H1 (cell line): ENCODE measurements around the gene PFDN5. TPM values are rescaled to one million over a fixed set of nuclear protein-coding genes. Genes with fewer than 3 reads are reported as not detected.
A peak's percentile ranks its signal among the peaks of the same experiment; 100 is the strongest.

ENCODE experiments used
- CTCF ChIA-PET: fragments of 300-600 bp; sonication (Branson Sonifier 250); formaldehyde crosslinking; loops from one replicate; lab custom pipeline; 2021; ENCODE audit not compliant: partially characterized antibody; lab: Charles Lee
- POLR2A ChIA-PET: fragments of 300-600 bp; sonication (Branson Sonifier 250); formaldehyde crosslinking; loops from one replicate; lab custom pipeline; 2021; ENCODE audit warnings: inconsistent platforms; ENCODE audit not compliant: partially characterized antibody; lab: Charles Lee
- DNase-seq, 2 experiments: peaks; one replicate each; pipeline versions ENCODE4 v3.0.0 to v3.0.0-alpha.2; 2010 to 2022; ENCODE audit warnings: low spot score in 2 of 2, low read depth in 1 of 2, mixed read lengths in 1 of 2
- FAIRE-seq: peaks from 2 replicates; lab custom pipeline; 2011; peaks lifted over from hg19 to GRCh38; lab: Jason Lieb, UNC
- H2AFZ ChIP-seq: 2 replicates; pipeline ENCODE4 v1.8.1; 2012; ENCODE audit warnings: low read length, inconsistent platforms
- H2AK5ac ChIP-seq: 2 replicates; pipeline ENCODE4 v1.6.1; 2013; ENCODE audit warnings: low read depth, low read length
- H2BK120ac ChIP-seq: replicated peaks from 2 replicates; pipeline ENCODE3; 2013; ENCODE audit warnings: low read depth, low read length, inconsistent platforms
- H2BK12ac ChIP-seq: 2 replicates; pipeline ENCODE4 v1.6.1; 2013; ENCODE audit warnings: low read depth, low read length
- H2BK15ac ChIP-seq: 2 replicates; pipeline ENCODE4 v1.6.1; 2013; ENCODE audit warnings: low read length
- H2BK20ac ChIP-seq: 2 replicates; pipeline ENCODE4 v1.6.1; 2013; ENCODE audit warnings: low read length
- H2BK5ac ChIP-seq: 2 replicates; pipeline ENCODE4 v1.6.1; 2013; ENCODE audit warnings: low read depth, low read length
- H3K14ac ChIP-seq: 2 replicates; pipeline ENCODE4 v1.6.1; 2013; ENCODE audit warnings: inconsistent platforms; ENCODE audit not compliant: insufficient read length
- H3K18ac ChIP-seq: 2 replicates; pipeline ENCODE4 v1.6.1; 2013; ENCODE audit warnings: low read length; ENCODE audit errors: extremely low read depth
- H3K23ac ChIP-seq: 2 replicates; pipeline ENCODE4 v1.6.1; 2013; ENCODE audit warnings: inconsistent platforms; ENCODE audit not compliant: insufficient read length
- H3K23me2 ChIP-seq: 2 replicates; pipeline ENCODE4 v1.6.1; 2013; ENCODE audit warnings: low read depth, low read length
- H3K27ac ChIP-seq: 2 replicates; pipeline ENCODE4 v1.6.1; 2011; ENCODE audit warnings: low read depth, low read length, inconsistent platforms
- H3K27me3 ChIP-seq, 4 experiments: replicated peaks in 1 of 4; 1 replicate in 1 of 4; 2 replicates in 3 of 4; pipeline versions ENCODE4 v1.6.1 to v1.8.1; 2011 to 2013; ENCODE audit warnings: low read length in 3 of 4, mild to moderate bottlenecking in 3 of 4, inconsistent platforms in 2 of 4, mixed read lengths in 2 of 4, moderate library complexity in 1 of 4; ENCODE audit not compliant: control insufficient read depth in 3 of 4, insufficient read depth in 3 of 4; ENCODE audit errors: extremely low read depth in 1 of 4
- H3K36me3 ChIP-seq, 4 experiments: 2 replicates each; pipeline versions ENCODE4 v1.6.1 to v1.8.1; 2011 to 2013; ENCODE audit warnings: mild to moderate bottlenecking in 4 of 4, low read length in 3 of 4, moderate library complexity in 2 of 4, control low read depth in 1 of 4, inconsistent platforms in 1 of 4; ENCODE audit not compliant: insufficient read depth in 4 of 4, control insufficient read depth in 2 of 4
- H3K4ac ChIP-seq: replicated peaks from 2 replicates; pipeline ENCODE3; 2013; ENCODE audit warnings: low read length, low read depth, mixed read lengths, inconsistent platforms; ENCODE audit not compliant: insufficient read length
- H3K4me1 ChIP-seq, 4 experiments: replicated peaks in 1 of 4; 1 replicate in 1 of 4; 2 replicates in 3 of 4; pipeline versions ENCODE4 v1.6.1 to v1.8.1; 2011 to 2013; ENCODE audit warnings: low read length in 3 of 4, inconsistent platforms in 2 of 4, mixed read lengths in 1 of 4; ENCODE audit not compliant: insufficient read depth in 4 of 4, control insufficient read depth in 3 of 4
- H3K4me2 ChIP-seq, 2 experiments: 2 replicates each; pipeline versions ENCODE4 v1.6.1 to v1.8.1; 2011 to 2013; ENCODE audit warnings: low read depth in 2 of 2, low read length in 2 of 2, control low read depth in 1 of 2, inconsistent platforms in 1 of 2, mild to moderate bottlenecking in 1 of 2; ENCODE audit not compliant: insufficient read depth in 1 of 2
- H3K4me3 ChIP-seq, 4 experiments: fragments of 200-600, 300-600 bp in 1 of 4; sonication (generic), shearing (Covaris generic), sonication (Bioruptor Twin) in 1 of 4; 2 replicates each; pipeline versions ENCODE4 v1.5.1 to v1.8.1; 2011 to 2016; ENCODE audit warnings: low read length in 4 of 4, low read depth in 3 of 4, control low read depth in 2 of 4, inconsistent platforms in 2 of 4, mild to moderate bottlenecking in 2 of 4, mixed read lengths in 1 of 4, moderate library complexity in 1 of 4; ENCODE audit not compliant: insufficient read depth in 2 of 4; ENCODE audit errors: extremely low read depth in 1 of 4
- H3K56ac ChIP-seq: replicated peaks from 2 replicates; pipeline ENCODE3; 2013; ENCODE audit warnings: low read depth, mild to moderate bottlenecking, mixed read lengths, low read length, inconsistent platforms; ENCODE audit not compliant: insufficient read length
- H3K79me1 ChIP-seq: 2 replicates; pipeline ENCODE4 v1.6.1; 2013; ENCODE audit warnings: low read depth, low read length, control low read depth
- H3K79me2 ChIP-seq, 2 experiments: 2 replicates each; pipeline versions ENCODE4 v1.6.1 to v1.8.1; 2012 to 2013; ENCODE audit warnings: low read length in 2 of 2, mild to moderate bottlenecking in 2 of 2, inconsistent platforms in 1 of 2; ENCODE audit not compliant: insufficient read depth in 2 of 2, control insufficient read depth in 1 of 2
- H3K9ac ChIP-seq, 4 experiments: replicated peaks in 1 of 4; 1 replicate in 1 of 4; 2 replicates in 3 of 4; pipeline versions ENCODE4 v1.6.1 to v1.8.1; 2011 to 2013; ENCODE audit warnings: low read depth in 3 of 4, low read length in 3 of 4, control low read depth in 2 of 4, mild to moderate bottlenecking in 2 of 4, moderate library complexity in 2 of 4, inconsistent platforms in 1 of 4; ENCODE audit errors: extremely low read depth in 1 of 4
- H3K9me3 ChIP-seq, 2 experiments: 2 replicates each; pipeline versions ENCODE4 v1.6.1 to v1.8.1; 2012 to 2013; ENCODE audit warnings: mild to moderate bottlenecking in 2 of 2, moderate library complexity in 2 of 2, control low read depth in 1 of 2, inconsistent platforms in 1 of 2, low read depth in 1 of 2, low read length in 1 of 2, mixed read lengths in 1 of 2; ENCODE audit not compliant: insufficient read depth in 2 of 2
- H4K20me1 ChIP-seq, 2 experiments: replicated peaks in 1 of 2; 2 replicates each; pipeline versions ENCODE3 to v1.8.1; 2011 to 2013; ENCODE audit warnings: inconsistent platforms in 2 of 2, low read length in 2 of 2, mild to moderate bottlenecking in 1 of 2; ENCODE audit not compliant: insufficient read depth in 2 of 2, control insufficient read depth in 1 of 2
- H4K5ac ChIP-seq: 2 replicates; pipeline ENCODE4 v1.6.1; 2013; ENCODE audit warnings: low read length, low read depth, mixed read lengths, inconsistent platforms; ENCODE audit not compliant: insufficient read length
- H4K8ac ChIP-seq: 2 replicates; pipeline ENCODE4 v1.8.0; 2013; ENCODE audit warnings: mild to moderate bottlenecking, moderate library complexity, low read length, inconsistent platforms; ENCODE audit not compliant: insufficient read depth; ENCODE audit errors: extremely low read depth
- H4K91ac ChIP-seq: replicated peaks from 2 replicates; pipeline ENCODE3; 2013; ENCODE audit warnings: low read length, mixed read lengths, inconsistent platforms; ENCODE audit not compliant: insufficient read length
- ASH2L ChIP-seq: fragments of 200-600, 300-600 bp; sonication (generic); IDR thresholded peaks from one replicate; pipeline ENCODE4 v1.7.1; 2017; ENCODE audit warnings: low read length
- GABPA ChIP-seq: IDR thresholded peaks from 2 replicates; pipeline ENCODE4 v1.6.1; 2011; ENCODE audit warnings: mild to moderate bottlenecking, low read length, moderate library complexity, borderline replicate concordance; ENCODE audit not compliant: insufficient read depth
- GTF2F1 ChIP-seq: IDR thresholded peaks from 2 replicates; pipeline ENCODE4 v1.6.1; 2012; ENCODE audit warnings: low read depth, low read length, improper control_type of control experiment, borderline replicate concordance
- HDAC2 ChIP-seq, 2 experiments: fragments of 300-600 bp in 1 of 2; sonication (generic) in 1 of 2; IDR thresholded peaks; 2 replicates each; pipeline ENCODE4 v1.6.1; 2011 to 2012; ENCODE audit warnings: low read depth in 2 of 2, low read length in 2 of 2, mild to moderate bottlenecking in 2 of 2, moderate library complexity in 2 of 2, borderline replicate concordance in 1 of 2, inconsistent platforms in 1 of 2
- HDAC6 ChIP-seq: IDR thresholded peaks from one replicate; pipeline ENCODE4 v1.7.1; 2012; ENCODE audit warnings: low read depth, mild to moderate bottlenecking, inconsistent platforms, low read length, moderate library complexity
- JUND ChIP-seq: IDR thresholded peaks from 2 replicates; pipeline ENCODE4 v1.6.1; 2011; ENCODE audit warnings: mild to moderate bottlenecking, improper control_type of control experiment, low read length
- RAD21 ChIP-seq, 2 experiments: IDR thresholded peaks in 1 of 2; conservative IDR thresholded peaks in 1 of 2; 2 replicates each; pipeline ENCODE4 v1.6.1; 2011; ENCODE audit warnings: low read depth in 2 of 2, low read length in 2 of 2, improper control_type of control experiment in 1 of 2, inconsistent platforms in 1 of 2, mild to moderate bottlenecking in 1 of 2, moderate library complexity in 1 of 2
- SUZ12 ChIP-seq: fragments of 200-600 bp; sonication (generic); IDR thresholded peaks from 2 replicates; pipeline ENCODE4 v1.6.1; 2012; ENCODE audit warnings: mild to moderate bottlenecking, inconsistent platforms, low read length, moderate library complexity, mixed read lengths
- WGBS, 2 experiments: shearing (Covaris generic) in 1 of 2; methylation state at CpG; one replicate each; pipeline versions ENCODE4 v1.1.6 to v1.1.7; 2013 to 2015; ENCODE audit warnings: low lambda C conversion rate in 2 of 2, mixed read lengths in 2 of 2, inconsistent platforms in 1 of 2, low coverage in 1 of 2, missing lambda C conversion rate in 1 of 2; ENCODE audit not compliant: insufficient replicate concordance in 2 of 2, insufficient coverage in 1 of 2, insufficient read length in 1 of 2; ENCODE audit errors: extremely low coverage in 1 of 2, missing lambda C conversion rate in 1 of 2; 5-methylcytosine and 5-hydroxymethylcytosine counted together
- polyA plus RNA-seq, 7 experiments: library from polyadenylated mRNA; depleted of rRNA in 3 of 7; stranded (reverse) in 5 of 7; unstranded in 2 of 7; fragments of >200 nt in 5 of 7; fragments of 200-250 nt in 2 of 7; gene quantifications; 1 replicate in 5 of 7; 2 replicates in 1 of 7; 4 replicates in 1 of 7; pipeline versions ENCODE4 v1.2.1 to v1.2.3, GENCODE V29; 2011 to 2013; ENCODE audit warnings: missing spikeins in 2 of 7, mixed read lengths in 2 of 7
- total RNA-seq: library from RNA; stranded (reverse); fragmentation: NEBNext Ultra II Directional; extraction: Animal tissue kit (Norgen Biotek cat#: 25700); gene quantifications from 2 replicates; pipeline ENCODE4 v1.2.1, GENCODE V29; 2021
- TF ChIP-seq, protein P1 (sequence below), 3 experiments: IDR thresholded peaks; 1 replicate in 2 of 3; 2 replicates in 1 of 3; pipeline versions ENCODE4 v1.5.1 to v1.6.1; 2011; ENCODE audit warnings: low read length in 3 of 3, mild to moderate bottlenecking in 3 of 3, inconsistent platforms in 2 of 3, low read depth in 1 of 3, moderate library complexity in 1 of 3; ENCODE audit not compliant: insufficient read depth in 1 of 3; ENCODE audit errors: control extremely low read depth in 1 of 3

Gene PFDN5
- total and polyA plus RNA-seq, 2 of the 8 experiments (the other 6 are each of a cell fraction or from before 2014, with no cell fraction given) = 290 to 630 TPM

DNA sequence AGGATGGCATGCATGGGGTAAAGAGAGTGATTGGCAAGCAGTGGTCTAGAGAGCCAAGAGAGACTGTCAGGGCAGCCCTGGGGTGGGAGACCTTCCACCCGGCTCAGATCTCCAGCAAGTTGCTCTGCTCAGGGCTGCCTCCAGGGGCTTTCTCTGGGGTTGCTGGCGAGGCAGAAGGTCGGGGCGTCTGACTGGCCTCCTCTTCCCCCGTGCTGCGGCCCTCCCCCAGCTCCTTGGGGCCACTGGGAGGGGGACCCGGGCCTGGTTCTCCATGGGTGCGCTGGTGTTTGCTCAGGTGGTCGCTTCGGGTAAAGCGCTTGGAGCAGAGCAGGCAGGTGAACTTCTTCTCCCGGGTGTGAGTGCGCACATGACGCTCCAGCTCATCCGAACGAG is 32.7 kb downstream of the PFDN5 start:
- Histone ChIP-seq H3K4ac (no peak overlapping the region), H3K9ac (no peak overlapping the region), H3K36me3 (no peaks in the 10 kb centered on the region), H2BK5ac (no peak overlapping the region; the same call in 1 of the 2 replicates), H3K14ac (no peak overlapping the region), H3K27me3 (peaks cover 13 to 51% (median 43%) of the 10 kb centered on the region in 4 experiments), H3K79me1 (no peaks in the 10 kb centered on the region), H3K4me3 (no peak overlapping the region), H3K9me3 (no peaks in the 10 kb centered on the region), H2AFZ (peak overlapping the region; percentile 77; the same call in 1 of the 2 replicates), H2BK20ac (no peak overlapping the region), H3K18ac (no peak overlapping the region; the same call in 1 of the 2 replicates), H2AK5ac (no peak overlapping the region), H4K20me1 (peaks cover 0 to 2% of the 10 kb centered on the region in 2 experiments), H3K4me2 (peak overlapping the region; percentile 22 to 40; a peak in 2 of 4 replicates), H4K5ac (no peak overlapping the region), H2BK120ac (no peak overlapping the region), H2BK15ac (peak overlapping the region; percentile 97; the same call in 1 of the 2 replicates), H4K8ac (peak overlapping the region; percentile 53; the same call in 1 of the 2 replicates), H3K27ac (no peak overlapping the region), H3K79me2 (no peaks in the 10 kb centered on the region), H3K56ac (no peak overlapping the region), H3K23ac (no peak overlapping the region), H2BK12ac (peak overlapping the region; percentile 60; the same call in 1 of the 2 replicates), H3K23me2 (peaks cover 4% of the 10 kb centered on the region; the same call in 1 of the 2 replicates), H4K91ac (no peak overlapping the region), H3K4me1 (peaks cover 0 to 17% (median 9%) of the 10 kb centered on the region in 4 experiments; a peak in 6 of 7 replicates)
- WGBS, 2 experiments = 46% methylated on average over 16 of the region's 16 CpGs; no CpG with 5 or more reads in 1 of the 2 experiments
- FAIRE-seq (no peak), DNase-seq (peak in 1 of 2 experiments; percentile 63)
- CTCF ChIA-PET = interaction anchor here (0.7 to 21.2 kb wide), 28 partner anchors 8 to 190 kb away, joined by 3 to 381 read pairs (median 4); partner anchors contain the start of genes MYG1, NPFF and SP7
- POLR2A ChIA-PET = interaction anchor here (0.6 to 8.0 kb wide), 13 partner anchors 8 to 180 kb away, joined by 3 to 51 read pairs (median 4); partner anchors contain the start of genes MAP3K12, NPFF, PFDN5 and SP1
- no peak for TF ChIP-seq GABPA
- TF ChIP-seq ASH2L = no peak
- no peak for TF ChIP-seq GTF2F1
- peak in 1 of 2 experiments; percentile 41; a peak in 2 of 4 replicates for TF ChIP-seq RAD21 (IDR thresholded peaks at IDR 0.05 in 1 of 2, conservative IDR thresholded peaks at IDR 0.05 in 1 of 2; ENCODE audit: low read depth in 2 of 2, low read length in 2 of 2)
- TF ChIP-seq, protein P1, sequence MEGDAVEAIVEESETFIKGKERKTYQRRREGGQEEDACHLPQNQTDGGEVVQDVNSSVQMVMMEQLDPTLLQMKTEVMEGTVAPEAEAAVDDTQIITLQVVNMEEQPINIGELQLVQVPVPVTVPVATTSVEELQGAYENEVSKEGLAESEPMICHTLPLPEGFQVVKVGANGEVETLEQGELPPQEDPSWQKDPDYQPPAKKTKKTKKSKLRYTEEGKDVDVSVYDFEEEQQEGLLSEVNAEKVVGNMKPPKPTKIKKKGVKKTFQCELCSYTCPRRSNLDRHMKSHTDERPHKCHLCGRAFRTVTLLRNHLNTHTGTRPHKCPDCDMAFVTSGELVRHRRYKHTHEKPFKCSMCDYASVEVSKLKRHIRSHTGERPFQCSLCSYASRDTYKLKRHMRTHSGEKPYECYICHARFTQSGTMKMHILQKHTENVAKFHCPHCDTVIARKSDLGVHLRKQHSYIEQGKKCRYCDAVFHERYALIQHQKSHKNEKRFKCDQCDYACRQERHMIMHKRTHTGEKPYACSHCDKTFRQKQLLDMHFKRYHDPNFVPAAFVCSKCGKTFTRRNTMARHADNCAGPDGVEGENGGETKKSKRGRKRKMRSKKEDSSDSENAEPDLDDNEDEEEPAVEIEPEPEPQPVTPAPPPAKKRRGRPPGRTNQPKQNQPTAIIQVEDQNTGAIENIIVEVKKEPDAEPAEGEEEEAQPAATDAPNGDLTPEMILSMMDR (IDR thresholded peaks at IDR 0.05; ENCODE audit: control extremely low read depth in 1 of 3, insufficient read depth in 1 of 3, low read depth in 1 of 3, low read length in 3 of 3) = peak; percentile 49 to 56 (median 54)
- no peak for TF ChIP-seq HDAC6
- no peak for TF ChIP-seq HDAC2 (IDR thresholded peaks at IDR 0.05; ENCODE audit: borderline replicate concordance in 1 of 2, low read depth in 2 of 2, low read length in 2 of 2)
- no peak for TF ChIP-seq SUZ12
- TF ChIP-seq JUND = no peak
